Measurements from ENCODE around the gene MYO1C. TPM values are rescaled to one million over a fixed set of nuclear protein-coding genes. Genes with fewer than 3 reads are reported as not detected.
"Not testable (repeated sequence)": the region's sequence is repeated elsewhere in the genome, so short reads cannot be mapped to it uniquely, and the experiment has no call there.

MYO1C gene
- total and polyA plus RNA-seq, 2 of the 8 experiments (the other 6 are each of a cell fraction or from before 2014, with no cell fraction given), result 40.1 to 78.6 TPM

- not testable (repeated sequence) for H2AK5ac ChIP-seq (ENCODE audit: low read depth, low read length); H3K23ac ChIP-seq (ENCODE audit: insufficient read length); H2BK12ac ChIP-seq (ENCODE audit: low read depth, low read length); H4K20me1 ChIP-seq (replicated peaks in 1 of 2; ENCODE audit: control insufficient read depth in 1 of 2, insufficient read depth in 2 of 2, low read length in 2 of 2); H3K9ac ChIP-seq (replicated peaks in 1 of 4; ENCODE audit: extremely low read depth in 1 of 4, low read depth in 3 of 4, low read length in 3 of 4); H3K4ac ChIP-seq (replicated peaks; ENCODE audit: insufficient read length, low read depth, low read length); H3K27me3 ChIP-seq (replicated peaks in 1 of 4; ENCODE audit: control insufficient read depth in 3 of 4, extremely low read depth in 1 of 4, insufficient read depth in 3 of 4, low read length in 3 of 4); H2BK15ac ChIP-seq (ENCODE audit: low read length); H2BK120ac ChIP-seq (replicated peaks; ENCODE audit: low read depth, low read length); H3K23me2 ChIP-seq (ENCODE audit: low read depth, low read length); H3K4me1 ChIP-seq (replicated peaks in 1 of 4; ENCODE audit: control insufficient read depth in 3 of 4, insufficient read depth in 4 of 4, low read length in 3 of 4); H2AFZ ChIP-seq (ENCODE audit: low read length); H4K91ac ChIP-seq (replicated peaks; ENCODE audit: insufficient read length, low read length); H2BK5ac ChIP-seq (ENCODE audit: low read depth, low read length); H4K5ac ChIP-seq (ENCODE audit: insufficient read length, low read depth, low read length); H3K4me2 ChIP-seq (ENCODE audit: insufficient read depth in 1 of 2, low read depth in 2 of 2, low read length in 2 of 2); H3K27ac ChIP-seq (ENCODE audit: low read depth, low read length); H2BK20ac ChIP-seq (ENCODE audit: low read length); H3K9me3 ChIP-seq (ENCODE audit: insufficient read depth in 2 of 2, low read depth in 1 of 2, low read length in 1 of 2); H4K8ac ChIP-seq (ENCODE audit: extremely low read depth, insufficient read depth, low read length); H3K56ac ChIP-seq (replicated peaks; ENCODE audit: insufficient read length, low read depth, low read length); DNase-seq (ENCODE audit: low read depth in 1 of 2, low spot score in 2 of 2); H3K79me2 ChIP-seq (ENCODE audit: control insufficient read depth in 1 of 2, insufficient read depth in 2 of 2, low read length in 2 of 2); H3K79me1 ChIP-seq (ENCODE audit: low read depth, low read length); H3K14ac ChIP-seq (ENCODE audit: insufficient read length); H3K18ac ChIP-seq (ENCODE audit: extremely low read depth, low read length); H3K4me3 ChIP-seq (ENCODE audit: extremely low read depth in 1 of 4, insufficient read depth in 2 of 4, low read depth in 3 of 4, low read length in 4 of 4); FAIRE-seq
- WGBS, 2 experiments (ENCODE audit: extremely low coverage in 1 of 2, insufficient coverage in 1 of 2, insufficient read length in 1 of 2, insufficient replicate concordance in 2 of 2, low coverage in 1 of 2, low lambda C conversion rate in 2 of 2, missing lambda C conversion rate in 1 of 2), result 92% methylated on average over 4 of the region's 4 CpGs; no CpG with 5 or more reads in 1 of the 2 experiments
- POLR2A ChIA-PET (ENCODE audit: partially characterized antibody), result interaction anchor here (0.8 kb wide), 1 partner anchor 10 kb away, joined by 5 read pairs; the partner anchor contains the start of gene INPP5K
- peaks cover 0 to 15% (median 2%) of the 10 kb centered on the region in 4 experiments; a peak in 5 of 8 replicates for H3K36me3 ChIP-seq (ENCODE audit: control insufficient read depth in 2 of 4, insufficient read depth in 4 of 4, low read length in 3 of 4)
- CTCF ChIA-PET (ENCODE audit: partially characterized antibody), result interaction anchor here (1.4 kb wide), 1 partner anchor 9 kb away, joined by 4 read pairs; no protein-coding TSS in a partner anchor
These were observed 34.4 kb upstream of the MYO1C start for GRCh38 chr17:1526876-1527275.
